B cell (primary cell): ENCODE data around the gene TAOK2. TPM values are rescaled to one million over a fixed set of nuclear protein-coding genes. Genes with fewer than 3 reads are reported as not detected.

Experiments used
- ATAC-seq: fragments of 200-7000 bp; cut with Tn5 transposase; one replicate; pipeline ENCODE4 v1.10.0; 2021; ENCODE audit warnings: low read depth, mild to moderate bottlenecking, moderate number of reproducible peaks, moderate library complexity
- CTCF ChIA-PET: fragments of 350-600 bp; sonication (Branson Sonifier 250); formaldehyde crosslinking; loops from one replicate; lab custom pipeline; 2021; ENCODE audit warnings: antibody characterized with exemption, inconsistent platforms; lab: Charles Lee
- POLR2A ChIA-PET: fragments of 350-600 bp; sonication (Branson Sonifier 250); formaldehyde crosslinking; loops from one replicate; lab custom pipeline; 2021; ENCODE audit warnings: antibody characterized with exemption; lab: Charles Lee
- DNase-seq: peaks from one replicate; pipeline ENCODE4 v3.0.0; 2013
- H2AFZ ChIP-seq: 2 replicates; pipeline ENCODE4 v1.6.1; 2012; ENCODE audit warnings: mild to moderate bottlenecking, low read depth, low read length; ENCODE audit not compliant: insufficient read depth, poor library complexity, severe bottlenecking
- H3K27ac ChIP-seq, 2 donors: 1 replicate in 1 of 2; 2 replicates in 1 of 2; pipeline ENCODE4 v1.5.1; 2012 to 2013; ENCODE audit warnings: low read length in 2 of 2, mild to moderate bottlenecking in 2 of 2, moderate library complexity in 1 of 2
- H3K27me3 ChIP-seq, 4 experiments: fragments of 200-600 bp in 1 of 4; sonication (generic) in 1 of 4; replicated peaks in 1 of 4; 1 replicate in 2 of 4; 2 replicates in 2 of 4; pipeline versions ENCODE4 v1.6.1 to v1.7.0; 2013 to 2016; ENCODE audit warnings: low read length in 3 of 4, mild to moderate bottlenecking in 2 of 4, mixed read lengths in 1 of 4, moderate library complexity in 1 of 4; ENCODE audit not compliant: insufficient read depth in 4 of 4, control insufficient read depth in 3 of 4; ENCODE audit errors: control extremely low read depth in 1 of 4
- H3K36me3 ChIP-seq, 2 experiments: replicated peaks in 1 of 2; 1 replicate in 1 of 2; 2 replicates in 1 of 2; pipeline versions ENCODE4 v1.6.1 to v1.7.1; 2013; ENCODE audit warnings: low read length in 1 of 2; ENCODE audit not compliant: insufficient read depth in 2 of 2, control insufficient read depth in 1 of 2; ENCODE audit errors: control extremely low read depth in 1 of 2, extremely low read depth in 1 of 2
- H3K4me1 ChIP-seq, 2 donors: fragments of 200-600 bp in 1 of 2; sonication (generic) in 1 of 2; 1 replicate in 1 of 2; 2 replicates in 1 of 2; pipeline versions ENCODE4 v1.5.1 to v1.6.1; 2013 to 2017; ENCODE audit warnings: low read length in 2 of 2; ENCODE audit not compliant: control insufficient read depth in 2 of 2, insufficient read depth in 2 of 2
- H3K4me2 ChIP-seq: replicated peaks from 2 replicates; pipeline ENCODE3; 2012; ENCODE audit warnings: mild to moderate bottlenecking, low read depth, low read length; ENCODE audit not compliant: poor library complexity, severe bottlenecking
- H3K4me3 ChIP-seq, 5 experiments: fragments of 200-600 bp in 1 of 5; sonication (generic) in 1 of 5; 1 replicate in 3 of 5; 2 replicates in 2 of 5; pipeline versions ENCODE4 v1.5.1 to v1.7.0; 2011 to 2016; ENCODE audit warnings: low read length in 4 of 5, mild to moderate bottlenecking in 4 of 5, low read depth in 2 of 5, control low read depth in 1 of 5, moderate library complexity in 1 of 5; ENCODE audit not compliant: insufficient read depth in 1 of 5; ENCODE audit errors: control extremely low read depth in 1 of 5, extremely low read depth in 1 of 5
- H3K79me2 ChIP-seq: fragments of 200-600 bp; sonication (generic); one replicate; pipeline ENCODE4 v1.6.0; 2016; ENCODE audit warnings: low read length; ENCODE audit not compliant: control insufficient read depth, insufficient read depth
- H3K9ac ChIP-seq: fragments of 200-600 bp; sonication (generic); 2 replicates; pipeline ENCODE4 v1.6.1; 2017; ENCODE audit warnings: mild to moderate bottlenecking, low read length, moderate library complexity
- H3K9me3 ChIP-seq, 3 donors: one replicate each; pipeline versions ENCODE4 v1.6.1 to v1.7.1; 2013; ENCODE audit warnings: low read length in 2 of 3; ENCODE audit not compliant: control insufficient read depth in 2 of 3, insufficient read depth in 1 of 3; ENCODE audit errors: control extremely low read depth in 1 of 3
- H4K20me1 ChIP-seq: 2 replicates; pipeline ENCODE4 v1.6.0; 2012; ENCODE audit warnings: mild to moderate bottlenecking, low read length; ENCODE audit not compliant: insufficient read depth, control insufficient read depth, poor library complexity, severe bottlenecking
- H3K27ac Mint-ChIP-seq: one replicate; pipeline ENCODE4 v1.8.0; 2021; ENCODE audit warnings: mixed read lengths
- H3K27me3 Mint-ChIP-seq: one replicate; pipeline ENCODE4 v1.8.0; 2021; ENCODE audit warnings: mixed read lengths
- H3K4me1 Mint-ChIP-seq: one replicate; pipeline ENCODE4 v1.8.0; 2021; ENCODE audit warnings: mixed read lengths
- H3K4me3 Mint-ChIP-seq: one replicate; pipeline ENCODE4 v1.8.0; 2021; ENCODE audit warnings: mixed read lengths
- H3K9me3 Mint-ChIP-seq: one replicate; pipeline ENCODE4 v1.8.0; 2022; ENCODE audit warnings: mixed read lengths; ENCODE audit not compliant: insufficient read depth
- CTCF ChIP-seq: fragments of 200-600 bp; IDR thresholded peaks from one replicate; pipeline ENCODE4 v1.8.0; 2022; ENCODE audit warnings: antibody characterized with exemption, mild to moderate bottlenecking
- EZH2 ChIP-seq: IDR thresholded peaks from 2 replicates; pipeline ENCODE4 v1.6.1; 2012; ENCODE audit warnings: borderline replicate concordance, low read depth, mild to moderate bottlenecking, moderate library complexity, low read length; ENCODE audit not compliant: insufficient read depth, poor library complexity, severe bottlenecking
- WGBS: methylation state at CpG from one replicate; pipeline ENCODE4 v1.1.5; 2013; ENCODE audit warnings: missing lambda C conversion rate; ENCODE audit not compliant: insufficient coverage; 5-methylcytosine and 5-hydroxymethylcytosine counted together
- intact Hi-C: fragments of 100-400 bp; cut with micrococcal nuclease; formaldehyde crosslinking; loops from one replicate; pipeline ENCODE4 v1.10.0; 2022
- polyA plus RNA-seq: library from polyadenylated mRNA; depleted of rRNA; stranded (reverse); fragments of >200 nt; gene quantifications from 2 replicates; pipeline ENCODE4 v1.2.3, GENCODE V29; 2012
- total RNA-seq, 2 donors: library from RNA; stranded (reverse); fragments of 120-200 nt in 1 of 2; gene quantifications; 1 replicate in 1 of 2; 2 replicates in 1 of 2; pipeline versions ENCODE4 v1.2.3 to v1.2.4, GENCODE V29; 2013 to 2022

TAOK2 gene
- total and polyA plus RNA-seq, 2 donors (not counting 1 experiment from before 2014, with no cell fraction given): 30.3 to 50.8 TPM

GRCh38 chr16:30032083-30032819 lies 58.6 kb downstream of the TAOK2 start:
- Histone ChIP-seq H3K4me3 (no peak overlapping the region), H3K9me3 (peaks cover 0 to 15% (median 0%) of the 10 kb centered on the region in 3 donors), H3K27me3 (peaks cover 0 to 61% (median 27%) of the 10 kb centered on the region in 4 experiments), H3K4me2 (no peak overlapping the region), H3K79me2 (no peaks in the 10 kb centered on the region), H4K20me1 (no peaks in the 10 kb centered on the region), H3K36me3 (no peaks in the 10 kb centered on the region), H3K27ac (no peak overlapping the region), H3K9ac (no peak overlapping the region), H2AFZ (no peak overlapping the region), H3K4me1 (peaks cover 10 to 21% of the 10 kb centered on the region in 2 donors)
- ChIA-PET CTCF (interaction anchor here (0.6 to 3.3 kb wide), 20 partner anchors 7 to 770 kb away, joined by 3 to 18 read pairs (median 4); partner anchors contain the start of gene C16orf92), POLR2A (interaction anchor here (0.7 to 1.5 kb wide), 2 partner anchors 33 to 365 kb away, joined by 3 to 4 read pairs; partner anchors contain the start of gene ALDOA)
- intact Hi-C loops: no loop called here
- Mint-ChIP-seq H3K4me3 (peak overlapping the region; percentile 49), H3K9me3 (no peaks in the 10 kb centered on the region), H3K27me3 (peaks cover 52% of the 10 kb centered on the region), H3K4me1 (peaks cover 10% of the 10 kb centered on the region), H3K27ac (no peak overlapping the region)
- 10% methylated on average over 6 of the region's 12 CpGs for WGBS
- TF ChIP-seq CTCF (peak; percentile 76), EZH2 (no peak)
- ATAC-seq: peak; percentile 56
- peak; percentile 77 for DNase-seq

- Histone ChIP-seq H3K4me3 (no peak overlapping the region), H3K9ac (no peak overlapping the region), H3K9me3 (peaks cover 0 to 15% (median 0%) of the 10 kb centered on the region in 3 donors), H3K4me1 (peaks cover 10 to 21% of the 10 kb centered on the region in 2 donors), H2AFZ (no peak overlapping the region), H3K79me2 (no peaks in the 10 kb centered on the region), H3K27me3 (peaks cover 0 to 53% (median 27%) of the 10 kb centered on the region in 4 experiments), H3K36me3 (no peaks in the 10 kb centered on the region), H3K27ac (no peak overlapping the region), H4K20me1 (no peaks in the 10 kb centered on the region), H3K4me2 (no peak overlapping the region)
- Mint-ChIP-seq H3K27ac (no peak overlapping the region), H3K27me3 (peaks cover 45% of the 10 kb centered on the region), H3K4me3 (no peak overlapping the region), H3K9me3 (no peaks in the 10 kb centered on the region), H3K4me1 (peaks cover 10% of the 10 kb centered on the region)
- ATAC-seq: no peak
- ChIA-PET POLR2A (interaction anchor here (1.5 kb wide), 1 partner anchor 367 kb away, joined by 3 read pairs; no protein-coding TSS in a partner anchor), CTCF (interaction anchor here (0.9 to 3.3 kb wide), 3 partner anchors 10 to 39 kb away, joined by 4 to 18 read pairs (median 12); no protein-coding TSS in a partner anchor)
- TF ChIP-seq EZH2 (no peak), CTCF (no peak)
- intact Hi-C loops: no loop called here
- no peak for DNase-seq
- 24% methylated on average over 5 of the region's 7 CpGs for WGBS
These were observed 59.6 kb downstream of the TAOK2 start for GRCh38 chr16:30033270-30033669.
